GM19351 (cell line): ENCODE data around the gene TBC1D25.

Experiments used
- ATAC-seq: cut with Tn5 transposase; IDR thresholded peaks from one replicate; pipeline ENCODE4 v1.9.1; 2021; ENCODE audit warnings: mild to moderate bottlenecking, moderate library complexity; ENCODE audit not compliant: unreplicated experiment

The TBC1D25 gene

GRCh38 chrX:48559636-48560035, 20.1 kb downstream of the TBC1D25 start:
- no peak for ATAC-seq

DNA sequence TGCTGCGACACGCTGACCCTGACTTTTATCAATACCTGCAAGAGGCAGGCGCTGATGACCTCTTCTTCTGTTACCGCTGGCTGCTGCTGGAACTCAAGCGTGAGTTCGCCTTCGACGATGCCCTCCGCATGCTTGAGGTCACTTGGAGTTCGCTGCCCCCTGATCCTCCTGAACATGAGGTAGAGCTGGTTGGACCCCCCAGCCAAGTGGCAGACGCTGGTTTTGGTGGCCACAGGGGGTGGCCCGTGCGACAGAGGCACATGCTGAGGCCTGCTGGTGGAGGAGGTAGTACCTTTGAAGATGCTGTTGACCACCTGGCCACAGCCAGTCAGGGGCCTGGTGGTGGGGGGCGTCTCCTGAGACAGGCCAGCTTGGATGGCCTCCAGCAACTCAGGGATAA, 20.5 kb downstream of the TBC1D25 start:
- ATAC-seq, result no peak

DNA sequence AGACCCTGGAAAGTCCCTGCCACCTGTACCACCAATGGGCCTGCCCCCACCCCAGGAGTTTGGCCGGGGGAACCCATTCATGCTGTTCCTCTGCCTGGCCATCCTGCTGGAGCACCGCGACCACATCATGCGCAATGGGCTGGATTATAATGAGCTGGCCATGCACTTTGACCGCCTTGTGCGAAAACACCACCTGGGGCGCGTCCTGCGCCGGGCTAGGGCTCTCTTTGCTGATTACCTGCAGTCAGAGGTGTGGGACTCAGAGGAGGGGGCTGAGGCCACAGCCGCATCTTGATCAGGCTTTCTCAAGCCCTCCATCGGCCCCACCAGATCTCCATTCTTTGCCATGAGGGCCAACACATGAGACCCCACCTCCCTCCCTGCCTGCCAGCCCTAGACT, 21.2 kb downstream of the TBC1D25 start:
- no peak for ATAC-seq

GRCh38 chrX:48569958-48570357, 30.4 kb downstream of the TBC1D25 start:
- peak; percentile 37 for ATAC-seq

DNA sequence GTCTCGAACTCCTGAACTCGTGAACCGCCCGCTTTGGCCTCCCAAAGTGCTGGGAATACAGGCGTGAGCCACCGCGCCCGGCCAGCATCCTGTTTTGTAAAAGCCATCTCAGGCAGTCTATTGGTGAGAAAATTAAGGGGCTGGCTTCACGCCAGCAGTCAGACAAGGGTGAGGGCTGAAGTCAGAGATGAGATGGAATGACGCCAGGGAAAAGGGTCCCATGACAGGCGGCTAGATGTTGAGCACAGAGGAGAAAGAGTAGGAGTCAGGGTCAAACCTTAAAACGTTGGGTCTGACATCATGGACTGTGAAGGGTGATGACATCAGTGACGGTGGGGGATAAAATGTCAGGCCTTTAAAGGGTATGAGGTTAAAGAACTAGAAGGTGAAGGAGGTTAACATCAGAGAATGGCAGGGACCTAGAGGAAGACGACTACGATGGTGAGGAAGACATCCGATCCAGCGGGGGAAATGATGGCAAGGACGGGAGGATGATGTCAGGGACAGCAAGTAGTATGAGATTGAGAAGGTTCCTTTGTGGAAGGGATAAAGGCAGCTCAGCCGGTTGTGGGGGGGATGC, 34.3 kb downstream of the TBC1D25 start:
- ATAC-seq, result no peak

DNA sequence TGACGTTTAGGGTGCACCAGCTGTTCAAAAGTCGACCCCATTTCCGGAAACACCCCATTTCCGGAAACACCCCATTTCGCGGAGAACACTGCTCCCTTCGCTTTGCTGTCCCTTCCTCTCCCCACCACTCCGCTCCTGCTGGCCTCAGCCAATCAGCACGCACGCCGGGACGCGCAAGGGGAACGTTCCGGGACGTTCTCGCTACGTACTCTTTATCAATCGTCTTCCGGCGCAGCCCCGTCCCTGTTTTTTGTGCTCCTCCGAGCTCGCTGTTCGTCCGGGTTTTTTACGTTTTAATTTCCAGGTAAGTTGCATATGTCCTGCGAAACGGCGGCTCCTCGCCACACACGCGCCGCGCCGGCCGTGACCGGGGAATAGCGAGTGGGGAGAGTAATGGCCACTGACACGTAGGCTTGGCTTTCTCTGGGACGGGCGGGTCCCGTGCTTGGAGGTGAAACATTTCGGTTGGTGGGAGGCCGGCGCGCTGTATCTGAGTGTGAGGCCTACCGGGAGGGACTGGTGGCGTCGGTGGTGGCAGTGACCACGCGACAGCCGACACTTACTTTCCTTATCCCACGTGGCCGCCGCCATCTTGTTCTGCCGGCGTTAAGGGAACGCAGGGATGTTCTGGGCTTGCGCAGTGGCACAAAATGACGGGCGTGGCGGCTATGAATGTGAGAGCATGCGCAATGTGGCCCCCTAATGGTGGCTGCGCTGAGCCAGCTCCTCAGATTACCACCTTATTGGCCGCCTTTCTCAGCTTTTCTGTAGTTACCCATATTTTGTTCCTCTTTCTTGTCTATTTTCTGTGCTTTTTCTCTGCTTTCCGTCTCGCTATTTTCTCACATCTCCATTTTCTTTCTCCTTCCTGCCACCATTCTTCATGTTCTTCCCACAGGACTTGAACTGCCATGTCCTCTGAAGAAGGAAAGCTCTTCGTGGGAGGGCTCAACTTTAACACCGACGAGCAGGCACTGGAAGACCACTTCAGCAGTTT, 35.1 kb downstream of the TBC1D25 start, which contains the start of gene RBM3:
Gene RBM3 (plus strand): TSS at position 215 of the 997 bp plus-strand sequence. CDS start 697 bp downstream, at position 912.
- peak; percentile 84 for ATAC-seq

- ATAC-seq, result no peak
Measured at GRCh38 chrX:48575642-48576041, 36.1 kb downstream of the TBC1D25 start.

- no peak for ATAC-seq
Measured at GRCh38 chrX:48576108-48576507, 36.6 kb downstream of the TBC1D25 start.

GRCh38 chrX:48578661-48579128, 39.2 kb downstream of the TBC1D25 start:
- no peak for ATAC-seq

GRCh38 chrX:48579259-48579658, 39.7 kb downstream of the TBC1D25 start:
- no peak for ATAC-seq

DNA sequence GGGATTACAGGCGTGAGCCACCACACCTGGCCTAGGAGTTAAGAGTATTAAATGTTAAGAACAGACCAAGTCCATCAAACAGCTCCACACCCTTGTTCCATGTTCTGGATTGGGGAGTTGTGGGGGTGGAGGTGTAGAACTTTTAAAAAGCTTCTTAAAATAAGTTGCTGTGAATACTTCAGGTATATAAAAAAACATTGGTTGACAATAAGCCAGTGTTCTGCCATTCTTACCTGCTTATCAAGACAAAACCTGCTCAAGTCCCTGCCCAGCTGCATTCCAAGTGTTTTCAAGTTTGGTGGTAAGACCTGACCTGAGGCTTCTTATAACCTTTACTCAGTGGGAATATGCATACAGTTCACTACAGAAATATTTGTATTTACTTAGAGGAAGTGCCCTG, 41.1 kb downstream of the TBC1D25 start:
- ATAC-seq, result no peak

- no peak for ATAC-seq
Measured at GRCh38 chrX:48584698-48585097, 45.2 kb downstream of the TBC1D25 start.

DNA sequence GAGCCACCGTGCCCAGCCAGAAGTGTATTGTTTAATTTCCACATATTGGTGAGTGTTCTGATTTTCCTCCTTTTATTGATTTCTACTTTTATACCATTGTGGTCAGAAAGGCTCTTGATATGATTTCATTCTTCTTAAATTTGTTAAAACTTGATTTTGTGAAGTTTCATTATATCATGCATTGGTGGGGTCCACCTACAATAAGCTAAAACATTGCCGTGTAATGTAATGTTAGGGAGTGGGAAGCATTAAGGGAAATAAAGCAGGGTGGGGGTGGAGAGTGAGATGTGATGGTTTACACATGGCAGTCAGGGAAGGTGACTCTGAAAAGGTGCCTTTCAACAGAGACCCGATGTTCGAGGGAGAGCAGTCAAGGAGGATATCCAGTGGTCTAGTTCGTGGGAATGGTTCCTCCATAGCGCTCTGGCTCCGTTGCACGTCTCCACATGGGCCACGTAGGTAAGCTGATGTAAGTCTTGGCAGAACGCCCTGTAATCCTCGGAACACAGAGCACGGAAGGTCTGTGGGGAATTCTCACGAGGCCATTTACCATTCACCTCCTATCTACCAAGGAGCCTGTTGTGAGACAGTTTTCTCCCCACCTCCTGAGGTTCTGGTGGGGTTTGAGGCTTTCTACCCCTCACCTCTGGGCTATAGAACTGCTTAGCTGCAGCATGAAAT, 50.1 kb downstream of the TBC1D25 start:
- no peak for ATAC-seq

DNA sequence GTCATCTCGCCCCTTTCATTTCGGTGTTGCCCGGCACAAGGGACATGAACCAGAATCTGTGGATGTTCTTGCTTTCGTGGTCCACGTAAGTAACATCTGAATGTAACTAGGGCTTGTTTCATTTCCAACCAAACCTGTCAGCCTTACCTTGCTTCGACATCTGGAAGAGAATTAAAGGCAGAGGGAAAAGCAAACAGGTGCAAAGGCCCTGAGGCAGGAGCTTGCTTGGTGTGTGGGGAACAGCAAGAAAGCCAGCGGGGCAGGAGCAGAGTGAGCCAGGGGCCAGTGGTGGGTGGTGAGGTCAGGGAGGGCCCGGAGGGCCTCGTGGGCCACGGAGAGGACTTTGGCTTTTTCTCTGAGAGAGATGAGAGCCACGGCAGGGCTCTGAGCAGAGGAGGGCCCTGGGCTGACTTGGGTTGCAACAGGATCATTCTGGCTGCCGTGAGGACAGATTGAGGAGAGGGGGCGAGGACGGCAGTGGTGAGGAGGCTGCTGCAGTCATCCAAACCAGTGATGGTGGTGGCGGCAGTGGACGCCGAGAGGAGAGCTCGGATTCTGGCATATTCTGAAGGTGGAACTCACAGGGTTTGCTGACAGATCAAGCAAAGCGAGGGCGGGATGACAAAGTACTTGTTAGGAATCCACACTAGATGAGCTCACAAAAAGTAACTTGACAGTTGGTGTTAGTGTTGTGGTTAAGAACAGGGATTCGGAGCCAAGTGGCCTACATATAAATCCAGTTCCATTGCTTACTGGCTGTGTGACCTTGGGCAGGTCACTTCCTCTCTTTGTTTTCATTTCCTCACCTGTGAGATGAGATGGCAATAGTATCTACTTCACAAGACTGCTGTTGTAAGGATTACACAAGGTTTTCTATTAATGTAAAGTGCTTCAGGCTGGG, 50.9 kb downstream of the TBC1D25 start:
- no peak for ATAC-seq

DNA sequence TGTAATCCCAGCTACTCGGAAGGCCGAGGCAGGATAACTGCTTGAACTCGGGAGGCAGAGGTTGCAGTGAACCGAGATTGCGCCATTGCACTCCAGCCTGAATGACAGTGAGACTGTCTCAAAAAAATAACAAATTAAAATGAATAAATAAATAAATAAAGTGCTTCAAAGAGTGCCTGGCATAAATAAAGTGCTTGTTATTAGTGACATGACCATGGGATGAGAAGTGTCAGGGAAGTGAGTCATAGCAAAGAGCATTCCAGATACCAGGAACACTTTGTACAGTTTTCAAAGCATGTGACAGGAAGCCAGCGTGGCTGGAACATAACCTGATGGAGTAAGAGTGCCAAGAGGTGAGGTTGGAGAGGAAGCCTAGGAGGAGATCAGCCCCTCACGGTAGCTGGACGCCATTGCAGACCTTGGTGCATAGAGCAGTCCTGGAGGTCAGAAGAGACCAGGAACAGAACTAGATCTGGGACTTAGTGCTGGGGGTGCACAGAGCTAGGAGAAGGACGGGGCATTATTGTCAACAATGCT, 51.8 kb downstream of the TBC1D25 start:
- ATAC-seq, result no peak

DNA sequence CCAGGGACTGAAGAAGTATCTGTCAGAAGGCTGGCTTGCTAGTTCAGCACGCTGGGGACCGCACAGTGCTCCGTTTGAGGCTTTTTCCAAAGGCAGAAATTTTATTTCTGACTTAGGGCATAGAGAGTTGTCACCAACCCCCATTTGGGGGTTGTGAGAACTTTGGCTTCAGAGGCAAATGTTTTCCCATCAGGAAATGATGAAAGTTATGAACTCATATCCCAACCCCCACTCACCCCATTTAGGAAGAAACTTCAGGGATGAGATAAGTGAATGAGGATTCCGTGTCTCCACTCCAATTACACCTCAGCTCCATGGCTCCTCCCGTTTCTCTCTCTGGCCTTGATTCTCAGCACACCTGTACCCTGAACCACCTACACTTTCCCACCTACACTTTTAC, 53.5 kb downstream of the TBC1D25 start:
- no peak for ATAC-seq

- no peak for ATAC-seq
Measured at GRCh38 chrX:48595929-48596328, 56.4 kb downstream of the TBC1D25 start.

GRCh38 chrX:48597353-48598264, 58.1 kb downstream of the TBC1D25 start, which contains the start of gene WDR13:
TSS of gene WDR13 (plus strand) at chrX:48597492. CDS start at chrX:48597997, 505 bp downstream.
- ATAC-seq, result peak; percentile 67

DNA sequence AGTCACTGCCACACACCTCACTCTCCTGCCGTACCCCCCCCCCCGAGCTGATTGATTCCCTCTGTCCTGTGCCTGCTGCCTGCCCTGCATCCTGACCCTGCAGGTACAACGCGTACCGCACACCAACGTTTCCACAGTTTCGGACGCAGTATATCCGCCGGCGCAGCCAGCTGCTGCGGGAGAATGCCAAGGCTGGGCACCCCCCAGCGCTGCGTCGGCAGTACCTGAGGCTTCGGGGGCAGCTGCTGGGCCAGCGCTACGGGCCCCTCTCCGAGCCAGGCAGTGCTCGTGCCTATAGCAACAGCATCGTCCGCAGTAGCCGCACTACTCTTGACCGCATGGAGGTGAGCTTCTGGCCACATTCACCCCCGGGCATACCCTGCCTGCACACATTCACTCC, 59.1 kb downstream of the TBC1D25 start:
- ATAC-seq, result no peak
